GM21423 (cell line): ENCODE data around the gene KCNJ6.
"Not testable (repeated sequence)": the region's sequence is repeated elsewhere in the genome, so short reads cannot be mapped to it uniquely, and the experiment has no call there.

ENCODE experiments used
- ATAC-seq: cut with Tn5 transposase; IDR thresholded peaks from one replicate; pipeline ENCODE4 v1.9.1; 2021; ENCODE audit warnings: mild to moderate bottlenecking, moderate library complexity; ENCODE audit not compliant: unreplicated experiment

The KCNJ6 gene

GRCh38 chr21:37688952-37689659, 227.2 kb downstream of the KCNJ6 start:
- ATAC-seq, result no peak

DNA sequence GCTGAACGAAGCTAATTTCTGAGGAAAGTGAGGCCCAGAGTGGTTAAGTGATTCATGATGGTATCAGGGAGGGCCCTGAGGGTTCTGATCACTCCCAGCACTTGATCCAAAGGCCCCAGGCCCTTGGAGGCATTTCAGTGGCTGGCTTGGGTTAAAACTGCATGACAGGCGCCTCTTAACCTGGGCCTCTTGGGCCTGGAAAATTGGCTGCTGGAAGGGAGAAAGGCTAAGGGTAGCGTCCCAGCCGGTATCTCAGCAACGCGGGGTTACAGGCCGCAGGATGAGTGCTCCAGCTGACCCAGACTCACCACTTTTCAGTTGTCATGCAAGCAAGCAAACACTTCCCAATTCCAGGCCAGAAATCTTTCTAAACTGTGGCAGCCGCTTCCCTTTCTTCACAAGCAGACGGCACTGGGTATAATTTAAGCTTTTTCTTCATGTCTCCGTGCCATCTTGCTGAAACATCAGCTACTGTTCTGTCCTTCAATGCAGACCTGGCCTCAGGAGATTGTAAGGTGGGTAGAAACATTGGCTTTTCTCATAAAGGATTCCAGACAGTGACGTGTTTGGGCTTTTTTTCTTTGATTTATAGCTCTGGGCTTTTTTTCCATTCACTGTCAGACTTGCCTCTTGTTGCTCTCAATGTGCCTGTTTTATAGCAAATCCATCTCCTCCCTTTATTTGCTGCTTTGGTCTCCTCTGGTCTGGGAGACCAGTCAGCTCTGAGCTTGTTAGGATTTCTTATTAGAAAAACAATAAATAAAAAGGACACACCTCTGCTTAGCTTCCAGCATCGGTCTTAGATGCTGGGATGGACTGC, 229.1 kb downstream of the KCNJ6 start:
- no peak for ATAC-seq

DNA sequence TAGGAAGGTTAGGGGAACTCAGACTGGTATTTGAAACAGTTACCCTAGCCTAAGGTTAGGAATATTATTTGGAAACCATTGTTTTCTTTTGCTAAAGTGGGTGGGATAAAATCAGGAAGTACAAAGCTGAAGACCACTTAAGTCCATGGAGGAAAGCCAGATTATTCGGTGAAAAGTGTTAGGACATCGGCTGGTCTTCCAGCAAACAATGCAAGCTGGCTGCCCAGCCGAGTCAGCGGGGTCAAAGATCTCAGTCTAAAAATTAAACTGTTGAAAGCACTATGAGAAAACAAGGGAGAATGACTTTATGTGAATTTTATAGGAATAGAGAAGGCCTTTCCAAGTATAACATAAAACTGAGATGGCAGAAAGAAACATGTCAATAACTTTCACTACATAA, 231.7 kb downstream of the KCNJ6 start:
- no peak for ATAC-seq

DNA sequence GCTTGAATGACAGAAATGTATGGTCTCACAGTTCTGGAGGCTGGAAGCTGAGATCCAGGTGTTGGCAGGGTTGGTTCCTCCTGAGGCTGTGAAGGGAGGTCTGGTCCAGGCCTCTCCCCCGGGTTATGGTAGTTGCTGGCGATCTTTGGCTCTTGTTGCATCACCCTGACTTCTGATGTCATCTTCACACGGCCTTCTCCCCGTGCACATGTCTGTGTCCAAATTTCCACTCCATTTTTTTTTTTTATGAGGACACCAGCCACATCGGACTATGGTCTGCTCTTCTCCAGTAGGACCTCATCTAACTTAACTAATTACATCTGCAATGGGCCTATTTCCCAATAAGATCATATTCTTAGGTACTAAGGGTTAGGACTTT, 232.2 kb downstream of the KCNJ6 start:
- ATAC-seq, result no peak

DNA sequence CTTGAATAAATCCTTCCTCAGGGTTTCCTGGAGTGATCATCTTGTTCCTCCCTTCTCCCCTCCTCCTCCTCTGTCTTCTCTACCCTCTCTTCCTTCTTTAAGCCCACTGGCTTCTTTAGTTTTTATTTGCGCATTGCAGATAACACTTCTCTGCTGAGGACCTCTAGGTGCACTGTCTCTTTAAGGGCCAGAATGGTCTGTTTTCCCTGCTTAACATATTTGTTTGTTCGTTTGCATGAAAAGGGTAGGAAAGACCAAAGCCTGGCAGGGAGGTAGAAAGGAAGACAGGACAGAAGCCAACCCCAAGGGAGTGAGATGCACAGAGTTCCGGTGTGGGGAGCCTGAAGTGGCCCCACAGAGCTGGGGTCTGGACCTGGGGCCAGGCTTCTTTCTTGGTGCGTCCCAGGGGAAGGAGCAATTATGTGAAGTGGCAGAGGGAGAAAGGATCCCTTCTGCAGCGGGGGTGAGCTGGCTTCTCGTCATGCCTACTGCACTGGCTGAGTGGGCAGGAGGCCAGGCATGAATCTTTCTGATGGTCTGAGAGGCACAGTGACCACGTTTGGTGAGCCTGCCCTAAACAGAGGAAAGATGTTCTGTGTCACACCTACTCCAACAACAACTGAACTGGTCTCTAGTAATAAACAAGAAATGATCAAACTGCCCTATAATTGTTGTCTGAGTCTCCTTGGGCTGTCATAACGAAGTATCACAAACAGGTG, 232.7 kb downstream of the KCNJ6 start:
- no peak for ATAC-seq

DNA sequence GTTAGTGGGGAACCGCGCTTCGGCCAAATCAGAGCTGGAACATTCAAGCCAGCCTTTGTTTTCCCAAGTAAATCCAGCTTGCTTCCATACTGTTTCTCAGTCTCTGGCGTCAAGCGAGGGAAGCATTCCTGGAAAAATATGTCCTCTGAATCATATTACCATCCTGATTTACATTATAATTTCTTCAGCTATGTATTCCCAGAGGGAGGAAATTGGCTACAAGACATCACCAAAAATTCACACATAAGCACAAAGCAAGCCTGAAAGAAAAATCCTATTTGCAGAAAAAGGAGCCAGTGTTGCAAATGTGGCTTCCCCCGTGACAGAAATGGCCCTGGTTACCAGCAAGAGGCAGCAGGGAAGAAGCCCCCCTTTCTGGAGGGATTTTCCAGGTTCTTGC, 233.3 kb downstream of the KCNJ6 start:
- no peak for ATAC-seq

DNA sequence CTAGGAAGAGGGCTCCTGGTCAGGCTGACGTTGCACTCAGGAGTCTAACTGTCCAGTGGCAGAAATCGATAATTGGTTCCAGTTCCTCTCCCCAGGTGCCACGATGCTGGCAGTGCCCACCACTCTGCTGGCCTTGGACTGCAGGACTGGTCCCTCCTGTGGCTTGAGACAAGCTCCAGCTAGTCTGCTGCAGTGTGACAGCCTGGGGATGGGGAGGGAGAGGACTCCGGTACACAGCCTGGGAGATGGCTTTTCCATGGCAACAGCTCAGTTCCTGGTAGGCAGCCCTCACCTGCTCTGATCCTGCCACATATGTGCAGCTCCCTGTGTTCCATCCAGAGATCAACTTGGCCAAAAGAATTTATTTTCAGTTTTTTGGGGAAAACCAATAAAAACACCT, 239.3 kb downstream of the KCNJ6 start:
- ATAC-seq, result no peak

DNA sequence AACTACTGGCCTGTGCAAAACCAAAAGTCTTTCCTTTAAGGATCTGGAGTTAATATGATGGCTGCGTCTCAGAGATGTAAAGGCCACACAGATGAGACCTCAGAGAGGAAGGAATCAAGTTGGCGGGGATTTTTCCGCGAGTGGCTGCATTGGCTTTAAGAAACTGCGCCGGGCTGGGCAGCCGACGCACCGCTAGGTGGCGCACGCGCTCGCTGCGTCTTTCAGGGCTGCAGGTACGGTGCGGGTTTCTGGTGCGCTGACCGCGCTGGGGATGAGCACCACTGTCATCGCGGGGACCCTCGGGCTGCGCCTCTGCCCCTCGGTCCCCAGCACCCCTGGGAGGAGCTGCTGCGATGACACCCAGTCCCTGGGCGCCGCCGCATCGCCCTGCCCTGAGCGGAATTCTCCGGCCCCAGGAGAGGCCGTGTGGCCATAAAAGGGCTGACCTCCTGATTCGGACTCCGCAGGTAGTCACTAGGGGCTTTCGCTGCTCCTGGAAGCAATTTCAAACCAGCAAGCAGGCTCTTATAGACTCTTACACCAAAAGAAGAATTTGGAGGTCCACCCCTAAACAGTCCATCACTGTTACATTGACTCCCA, 241.0 kb downstream of the KCNJ6 start:
- no peak for ATAC-seq

GRCh38 chr21:37673801-37674575, 242.3 kb downstream of the KCNJ6 start:
- no peak for ATAC-seq

DNA sequence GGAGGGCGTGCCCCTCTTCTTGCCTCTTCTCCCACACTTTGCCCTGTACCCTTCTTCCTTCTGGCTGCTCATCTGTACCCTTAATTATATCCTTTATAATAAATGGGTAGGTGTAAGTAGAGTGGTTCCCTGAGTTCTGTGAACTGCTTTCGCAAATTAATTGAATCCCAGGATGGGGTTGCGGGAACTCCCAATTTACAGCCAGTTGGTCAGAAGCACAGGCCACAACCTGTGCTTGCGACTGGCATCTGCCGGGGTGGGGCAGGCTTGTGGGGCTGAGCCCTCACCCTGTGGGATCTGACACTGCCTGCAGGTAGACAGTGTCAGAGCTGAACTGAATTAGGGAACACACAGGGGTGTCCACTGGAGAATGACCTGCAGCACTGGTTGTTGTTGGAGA, 244.9 kb downstream of the KCNJ6 start:
- no peak for ATAC-seq

GRCh38 chr21:37670883-37671282, 245.4 kb downstream of the KCNJ6 start:
- ATAC-seq, result no peak

DNA sequence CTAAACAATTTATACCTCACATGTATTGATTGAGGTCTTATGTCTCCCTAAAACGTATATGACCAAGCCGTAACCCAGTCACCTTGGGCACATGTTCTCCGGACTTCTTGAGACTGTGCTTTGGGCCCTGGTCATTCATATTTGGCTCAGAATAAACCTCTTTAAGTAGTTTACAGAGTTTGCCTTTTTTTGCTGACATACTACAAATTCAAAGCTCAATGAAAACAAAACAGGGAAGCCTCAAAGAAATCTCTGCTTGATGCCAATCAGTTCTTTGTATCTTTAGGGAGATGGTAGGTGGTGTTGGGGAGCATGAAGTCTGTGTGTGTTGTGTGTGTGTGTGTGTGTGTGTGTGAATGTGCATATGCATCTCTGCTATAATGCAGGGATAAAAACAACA, 247.0 kb downstream of the KCNJ6 start:
- ATAC-seq, result no peak

DNA sequence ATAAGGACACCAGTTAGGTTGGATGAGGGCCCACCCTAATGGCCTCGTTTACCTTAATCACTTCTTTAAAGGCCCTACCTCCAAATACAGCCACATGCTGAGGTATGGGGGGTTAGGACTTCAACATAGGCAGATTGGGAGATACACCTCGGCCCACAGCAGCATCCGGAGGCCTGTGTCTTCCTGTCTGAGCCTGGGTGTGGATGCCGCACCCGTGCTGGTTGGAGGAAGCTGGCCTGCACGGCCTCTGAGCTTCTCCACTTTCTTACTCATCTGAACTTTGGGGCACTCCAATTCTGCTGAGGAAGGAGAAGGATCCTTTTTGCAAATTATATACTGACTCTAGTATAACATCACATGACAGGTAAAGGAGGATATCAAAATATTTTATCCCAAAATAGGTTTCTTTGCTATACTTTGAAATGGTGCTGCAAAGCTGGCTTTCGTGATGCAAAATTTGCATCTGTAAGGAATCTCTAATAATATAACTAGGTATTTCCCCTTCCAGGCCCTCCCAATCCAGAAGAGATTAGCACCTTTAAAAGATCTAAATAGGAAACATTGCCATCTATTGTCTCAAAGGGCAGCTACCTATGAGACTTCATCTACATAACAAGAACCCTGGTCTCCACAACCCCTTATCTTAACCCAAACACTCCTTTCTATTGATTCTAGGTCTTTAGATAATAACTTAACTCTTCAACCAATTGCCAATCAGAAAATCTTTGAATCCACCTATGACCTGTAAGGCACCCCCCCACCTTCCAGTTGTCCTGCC, 247.6 kb downstream of the KCNJ6 start:
- no peak for ATAC-seq

- ATAC-seq, result no peak
These were observed 248.9 kb downstream of the KCNJ6 start for GRCh38 chr21:37667380-37667779.

- no peak for ATAC-seq
These were observed 250.8 kb downstream of the KCNJ6 start for GRCh38 chr21:37665230-37666024.

DNA sequence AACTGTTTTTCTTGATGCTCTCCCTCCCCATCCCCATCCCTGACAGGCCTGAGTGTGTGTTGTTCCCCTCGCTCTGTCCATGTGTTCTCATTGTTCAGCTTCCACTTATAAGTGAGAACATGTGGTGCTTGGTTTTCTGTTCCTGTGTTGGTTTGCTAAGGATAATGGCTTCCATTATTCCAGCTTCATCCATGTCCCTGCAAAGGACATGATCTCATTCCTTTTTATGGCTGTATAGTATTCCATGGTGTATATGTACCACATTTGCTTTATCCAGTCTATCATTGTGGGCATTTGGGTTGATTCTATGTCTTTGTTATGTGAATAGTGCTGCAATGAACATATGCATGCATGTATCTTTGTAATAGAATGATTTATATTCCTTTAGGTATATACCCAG, 254.0 kb downstream of the KCNJ6 start:
- ATAC-seq, result not testable (repeated sequence)

DNA sequence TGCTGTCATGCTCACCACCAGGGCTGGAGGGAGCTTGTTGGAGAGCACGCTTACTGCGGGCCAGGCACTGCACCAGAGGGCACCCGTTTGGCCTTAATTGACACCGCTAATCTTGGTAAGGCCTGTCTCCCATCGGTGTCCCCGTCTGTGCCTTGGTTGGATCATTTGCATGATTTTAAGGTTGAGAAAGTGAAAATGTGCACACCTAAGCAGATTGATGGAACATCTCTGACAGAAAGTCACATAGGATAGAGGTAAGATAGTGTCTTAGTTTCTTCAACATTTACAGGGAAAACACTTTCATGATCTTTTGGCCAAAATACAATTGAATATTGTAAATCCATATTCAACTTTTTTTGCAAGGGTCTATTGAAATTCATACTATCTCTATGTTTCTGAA, 255.5 kb downstream of the KCNJ6 start:
- ATAC-seq, result no peak

GRCh38 chr21:37659874-37660273, 256.4 kb downstream of the KCNJ6 start:
- ATAC-seq, result no peak

DNA sequence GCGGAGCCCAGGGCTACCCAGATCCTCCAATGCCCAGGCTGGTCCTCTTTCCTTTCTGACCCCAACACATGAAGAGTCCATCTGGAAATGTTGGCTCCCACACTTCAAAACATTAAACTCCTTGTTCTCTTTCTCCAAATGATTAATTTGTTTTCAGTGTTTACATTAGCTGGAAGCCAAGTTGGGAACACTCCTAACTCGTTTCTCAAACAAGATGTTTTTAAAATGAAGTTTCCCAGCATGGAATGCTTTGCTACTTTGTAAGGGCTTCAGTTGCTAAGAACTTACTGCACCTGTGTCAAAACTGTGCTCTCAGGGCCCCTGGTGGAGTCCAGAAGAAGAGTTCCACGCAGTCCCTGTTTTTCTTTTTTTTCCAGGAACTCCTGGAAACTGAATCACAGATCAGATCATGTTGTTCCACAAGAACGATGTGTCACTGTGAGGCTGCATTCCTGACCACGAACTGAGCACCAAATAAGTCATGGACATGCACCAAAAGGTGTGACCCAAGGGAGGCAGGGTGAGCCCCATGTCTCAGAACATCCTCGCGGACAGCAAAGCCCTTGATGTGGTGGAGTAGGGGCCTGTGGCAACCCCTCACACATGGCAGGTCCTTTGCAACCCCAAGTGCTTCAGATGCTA, 257.3 kb downstream of the KCNJ6 start:
- ATAC-seq, result no peak
